ENCODE data around the gene ONECUT1.

The ONECUT1 gene

GRCh38 chr15:52717481-52717880, 72.7 kb downstream of the ONECUT1 start:
- ChIA-PET CTCF (interaction anchor here (1.2 kb wide), 1 partner anchor 11 kb away, joined by 3 read pairs; no protein-coding TSS in a partner anchor), POLR2A (no interaction called here)
- no peak for DNase-seq (ENCODE audit: extremely low spot score)
- no peak for TF ChIP-seq CTCF (IDR thresholded peaks at IDR 0.05; ENCODE audit: control extremely low read depth, extremely low read depth, low read depth, missing control alignments)

- DNase-seq (ENCODE audit: extremely low spot score), result no peak
- POLR2A ChIA-PET, result no interaction called here
- no peak for TF ChIP-seq CTCF (IDR thresholded peaks at IDR 0.05; ENCODE audit: control extremely low read depth, extremely low read depth, low read depth, missing control alignments)
- CTCF ChIA-PET, result no interaction called here
These were observed 73.6 kb downstream of the ONECUT1 start for GRCh38 chr15:52716536-52716935.

- no peak for TF ChIP-seq CTCF (IDR thresholded peaks at IDR 0.05; ENCODE audit: control extremely low read depth, extremely low read depth, low read depth, missing control alignments)
- no peak for DNase-seq (ENCODE audit: extremely low spot score)
- ChIA-PET POLR2A (no interaction called here), CTCF (no interaction called here)
These were observed 74.7 kb downstream of the ONECUT1 start for GRCh38 chr15:52715411-52715810.

- ChIA-PET POLR2A (no interaction called here), CTCF (no interaction called here)
- TF ChIP-seq CTCF (IDR thresholded peaks at IDR 0.05; ENCODE audit: control extremely low read depth, extremely low read depth, low read depth, missing control alignments), result no peak
- DNase-seq (ENCODE audit: extremely low spot score), result no peak
These were observed 75.2 kb downstream of the ONECUT1 start for GRCh38 chr15:52714968-52715367.

GRCh38 chr15:52710708-52711389, 79.3 kb downstream of the ONECUT1 start:
- DNase-seq (ENCODE audit: extremely low spot score), result no peak
- CTCF ChIA-PET, result interaction anchor here (0.8 to 1.2 kb wide), 5 partner anchors 17 to 484 kb away, joined by 3 to 4 read pairs (median 3); no protein-coding TSS in a partner anchor
- TF ChIP-seq CTCF (IDR thresholded peaks at IDR 0.05; ENCODE audit: control extremely low read depth, extremely low read depth, low read depth, missing control alignments), result no peak
- POLR2A ChIA-PET, result no interaction called here

GRCh38 chr15:52710050-52710707, 80.0 kb downstream of the ONECUT1 start:
- DNase-seq (ENCODE audit: extremely low spot score), result no peak
- CTCF ChIA-PET, result interaction anchor here (0.8 to 1.2 kb wide), 5 partner anchors 18 to 483 kb away, joined by 3 to 4 read pairs (median 3); no protein-coding TSS in a partner anchor
- no peak for TF ChIP-seq CTCF (IDR thresholded peaks at IDR 0.05; ENCODE audit: control extremely low read depth, extremely low read depth, low read depth, missing control alignments)
- POLR2A ChIA-PET, result no interaction called here

Measured in GM10248 (cell line).